Smooth muscle cell (in vitro differentiated cells): Measurements from ENCODE around the gene TMTC4. TPM values are rescaled to one million over a fixed set of nuclear protein-coding genes. Genes with fewer than 3 reads are reported as not detected.
A peak's percentile ranks its signal among the peaks of the same experiment; 100 is the strongest.

Experiments
- DNase-seq: peaks from one replicate; lab custom pipeline; 2025; ENCODE audit not compliant: unreplicated experiment; lab: John Stamatoyannopoulos, UW
- H2AFZ ChIP-seq: fragments of 200-600 bp; sonication (generic); 2 replicates; pipeline ENCODE4 v1.6.0; 2016; ENCODE audit warnings: antibody characterized with exemption, low read depth, mild to moderate bottlenecking
- H3F3A ChIP-seq: fragments of 200-600 bp; sonication (generic); 2 replicates; pipeline ENCODE4 v1.6.0; 2017; ENCODE audit warnings: antibody characterized with exemption, low read depth
- H3K27ac ChIP-seq: fragments of 200-600 bp; sonication (generic); 2 replicates; pipeline ENCODE4 v1.5.1; 2016; ENCODE audit warnings: low read depth, mild to moderate bottlenecking
- H3K27me3 ChIP-seq: fragments of 200-600 bp; sonication (generic); 2 replicates; pipeline ENCODE4 v1.6.1; 2016; ENCODE audit warnings: low read depth, mild to moderate bottlenecking
- H3K36me3 ChIP-seq: fragments of 200-600 bp; sonication (generic); 2 replicates; pipeline ENCODE4 v1.5.1; 2016; ENCODE audit warnings: low read depth
- H3K4me1 ChIP-seq: fragments of 200-600 bp; sonication (generic); 2 replicates; pipeline ENCODE4 v1.5.1; 2016; ENCODE audit warnings: low read depth
- H3K4me2 ChIP-seq: fragments of 200-600 bp; sonication (generic); 2 replicates; pipeline ENCODE4 v1.6.0; 2016; ENCODE audit warnings: mild to moderate bottlenecking
- H3K4me3 ChIP-seq: fragments of 200-600 bp; sonication (generic); 2 replicates; pipeline ENCODE4 v1.5.1; 2016; ENCODE audit warnings: mild to moderate bottlenecking
- H3K79me2 ChIP-seq: fragments of 200-600 bp; sonication (generic); 2 replicates; pipeline ENCODE4 v1.6.0; 2016; ENCODE audit warnings: low read depth, mild to moderate bottlenecking
- H3K9ac ChIP-seq: fragments of 200-600 bp; sonication (generic); 2 replicates; pipeline ENCODE4 v1.6.0; 2016; ENCODE audit warnings: low read depth
- H3K9me3 ChIP-seq: fragments of 200-600 bp; sonication (generic); replicated peaks from 2 replicates; pipeline ENCODE4 v1.5.1; 2016; ENCODE audit warnings: low read depth
- H4K20me1 ChIP-seq: fragments of 200-600 bp; sonication (generic); 2 replicates; pipeline ENCODE4 v1.6.0; 2016; ENCODE audit warnings: low read depth
- WGBS: methylation state at CpG from one replicate; pipeline ENCODE4 v1.1.7; 2016; ENCODE audit warnings: low lambda C conversion rate; 5-methylcytosine and 5-hydroxymethylcytosine counted together
- polyA plus RNA-seq: library from polyadenylated mRNA; unstranded; fragments of >200 nt; fragmentation: Nextera tagmentation; extraction: Ambion mirVana; gene quantifications from 2 replicates; pipeline ENCODE4 v1.2.1, GENCODE V29; 2016
- total RNA-seq: library from RNA; depleted of rRNA; stranded (reverse); fragments of >200 nt; gene quantifications from 2 replicates; pipeline ENCODE4 v1.2.3, GENCODE V29; 2014
- TF ChIP-seq, protein P1 (sequence below): fragments of 200-600 bp; sonication (generic); IDR thresholded peaks from 2 replicates; pipeline ENCODE4 v1.5.1; 2017; ENCODE audit warnings: borderline replicate concordance, mild to moderate bottlenecking, antibody characterized with exemption; ENCODE audit not compliant: insufficient read depth, poor library complexity, severe bottlenecking

Gene TMTC4, protein sequence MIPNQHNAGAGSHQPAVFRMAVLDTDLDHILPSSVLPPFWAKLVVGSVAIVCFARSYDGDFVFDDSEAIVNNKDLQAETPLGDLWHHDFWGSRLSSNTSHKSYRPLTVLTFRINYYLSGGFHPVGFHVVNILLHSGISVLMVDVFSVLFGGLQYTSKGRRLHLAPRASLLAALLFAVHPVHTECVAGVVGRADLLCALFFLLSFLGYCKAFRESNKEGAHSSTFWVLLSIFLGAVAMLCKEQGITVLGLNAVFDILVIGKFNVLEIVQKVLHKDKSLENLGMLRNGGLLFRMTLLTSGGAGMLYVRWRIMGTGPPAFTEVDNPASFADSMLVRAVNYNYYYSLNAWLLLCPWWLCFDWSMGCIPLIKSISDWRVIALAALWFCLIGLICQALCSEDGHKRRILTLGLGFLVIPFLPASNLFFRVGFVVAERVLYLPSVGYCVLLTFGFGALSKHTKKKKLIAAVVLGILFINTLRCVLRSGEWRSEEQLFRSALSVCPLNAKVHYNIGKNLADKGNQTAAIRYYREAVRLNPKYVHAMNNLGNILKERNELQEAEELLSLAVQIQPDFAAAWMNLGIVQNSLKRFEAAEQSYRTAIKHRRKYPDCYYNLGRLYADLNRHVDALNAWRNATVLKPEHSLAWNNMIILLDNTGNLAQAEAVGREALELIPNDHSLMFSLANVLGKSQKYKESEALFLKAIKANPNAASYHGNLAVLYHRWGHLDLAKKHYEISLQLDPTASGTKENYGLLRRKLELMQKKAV
- total RNA-seq = 7.4 and 8.7 TPM in 2 replicates
- polyA plus RNA-seq = 6.6 and 6.7 TPM in 2 replicates

DNA sequence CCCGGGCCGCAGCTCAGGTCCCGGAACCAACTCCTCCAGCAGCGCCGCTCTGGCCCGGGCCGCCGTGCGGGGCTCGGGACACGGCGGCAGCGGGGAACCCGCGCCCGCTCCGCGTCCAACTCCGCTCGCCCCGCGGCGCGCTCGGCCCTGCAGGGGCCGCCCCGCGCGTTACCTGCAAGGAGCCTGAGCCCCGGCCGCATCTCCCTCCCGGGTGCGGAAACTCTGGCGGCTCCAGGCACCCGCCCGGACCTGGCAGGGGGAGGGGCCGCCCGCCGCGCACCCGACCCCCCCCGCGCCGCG is at the start of gene TMTC4:
Gene TMTC4 (minus strand): TSS at position 224 of the 300 bp plus-strand sequence. CDS start 4,433 bp downstream, outside the sequence.
- H3K79me2 ChIP-seq = peaks cover 25% of the 10 kb centered on the region
- H3K9me3 ChIP-seq = no peaks in the 10 kb centered on the region
- peaks cover 33% of the 10 kb centered on the region for H4K20me1 ChIP-seq
- TF ChIP-seq, protein P1, sequence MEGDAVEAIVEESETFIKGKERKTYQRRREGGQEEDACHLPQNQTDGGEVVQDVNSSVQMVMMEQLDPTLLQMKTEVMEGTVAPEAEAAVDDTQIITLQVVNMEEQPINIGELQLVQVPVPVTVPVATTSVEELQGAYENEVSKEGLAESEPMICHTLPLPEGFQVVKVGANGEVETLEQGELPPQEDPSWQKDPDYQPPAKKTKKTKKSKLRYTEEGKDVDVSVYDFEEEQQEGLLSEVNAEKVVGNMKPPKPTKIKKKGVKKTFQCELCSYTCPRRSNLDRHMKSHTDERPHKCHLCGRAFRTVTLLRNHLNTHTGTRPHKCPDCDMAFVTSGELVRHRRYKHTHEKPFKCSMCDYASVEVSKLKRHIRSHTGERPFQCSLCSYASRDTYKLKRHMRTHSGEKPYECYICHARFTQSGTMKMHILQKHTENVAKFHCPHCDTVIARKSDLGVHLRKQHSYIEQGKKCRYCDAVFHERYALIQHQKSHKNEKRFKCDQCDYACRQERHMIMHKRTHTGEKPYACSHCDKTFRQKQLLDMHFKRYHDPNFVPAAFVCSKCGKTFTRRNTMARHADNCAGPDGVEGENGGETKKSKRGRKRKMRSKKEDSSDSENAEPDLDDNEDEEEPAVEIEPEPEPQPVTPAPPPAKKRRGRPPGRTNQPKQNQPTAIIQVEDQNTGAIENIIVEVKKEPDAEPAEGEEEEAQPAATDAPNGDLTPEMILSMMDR = no peak
- DNase-seq = no peak
- H3K27ac ChIP-seq = peak within 1 kb of the TSS; percentile 52
- peak within 1 kb of the TSS; percentile 93 for H2AFZ ChIP-seq
- 3% methylated on average over 12 of the region's 45 CpGs for WGBS
- no peaks in the 10 kb centered on the region for H3K36me3 ChIP-seq
- H3F3A ChIP-seq = no peaks in the 10 kb centered on the region
- peaks cover 11% of the 10 kb centered on the region for H3K4me1 ChIP-seq
- no peaks in the 10 kb centered on the region for H3K27me3 ChIP-seq
- peak within 1 kb of the TSS; percentile 79 for H3K4me3 ChIP-seq
- no peak within 1 kb of the TSS for H3K9ac ChIP-seq
- H3K4me2 ChIP-seq = peak within 1 kb of the TSS; percentile 90

DNA sequence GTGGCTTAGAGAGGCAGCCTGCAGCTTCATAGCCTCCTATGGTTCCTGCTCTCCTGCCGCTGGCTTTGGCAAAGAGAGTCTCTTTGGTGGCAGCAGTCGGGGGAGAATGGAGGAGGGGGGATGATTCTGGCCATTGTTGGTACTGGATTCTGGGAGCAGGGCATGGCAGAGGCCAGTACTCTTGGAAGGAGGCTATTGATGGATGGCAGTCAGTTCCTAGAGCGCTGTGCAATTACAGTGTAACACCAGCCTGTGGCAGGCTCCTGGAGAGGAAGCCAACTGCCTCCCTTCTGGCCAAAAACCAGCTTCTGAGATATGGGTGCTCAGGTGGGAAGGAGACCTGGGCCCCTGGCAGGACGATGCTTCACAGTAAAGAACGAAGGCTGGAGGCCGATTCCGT is 47.9 kb upstream of the TMTC4 start:
- 87% methylated on average over 7 of the region's 7 CpGs for WGBS
- Histone ChIP-seq H3K9ac (no peak overlapping the region), H3F3A (no peaks in the 10 kb centered on the region), H3K27ac (no peak overlapping the region), H3K9me3 (no peaks in the 10 kb centered on the region), H3K4me1 (no peaks in the 10 kb centered on the region), H3K27me3 (no peaks in the 10 kb centered on the region), H4K20me1 (no peaks in the 10 kb centered on the region), H3K79me2 (no peaks in the 10 kb centered on the region), H3K4me2 (no peak overlapping the region), H3K36me3 (no peaks in the 10 kb centered on the region), H2AFZ (no peak overlapping the region), H3K4me3 (no peak overlapping the region)
- TF ChIP-seq, protein P1 = no peak
- DNase-seq = no peak

DNA sequence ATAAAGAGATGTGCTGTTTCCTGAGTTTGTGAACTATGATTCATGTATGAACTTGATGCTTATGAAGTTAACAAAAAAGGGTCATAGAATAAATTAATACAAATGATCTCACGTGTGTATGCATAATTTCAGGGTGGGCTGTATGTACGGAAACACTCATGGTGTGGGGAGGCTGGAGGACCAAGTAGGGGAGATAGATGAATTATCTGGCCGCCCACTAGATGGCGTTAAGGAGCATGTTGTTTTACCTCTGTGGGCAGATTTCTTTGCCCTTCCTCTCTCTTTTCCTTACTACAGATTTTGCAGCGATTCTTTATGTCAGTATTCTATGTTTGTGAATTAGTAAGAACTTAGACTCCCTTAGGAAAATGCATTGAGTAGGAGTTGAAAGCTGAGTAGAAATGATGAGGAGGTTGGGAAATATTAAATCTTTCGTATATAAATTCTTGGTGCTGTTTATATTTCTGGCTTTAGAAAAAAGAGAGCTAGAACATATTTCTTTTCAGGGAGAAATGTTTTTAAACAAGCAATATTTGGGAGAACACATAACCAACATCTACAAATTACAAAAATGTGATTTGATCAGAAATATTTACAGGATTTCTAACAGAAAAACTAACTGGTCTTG is 47.4 kb upstream of the TMTC4 start:
- no peaks in the 10 kb centered on the region for H3K9me3 ChIP-seq
- no peaks in the 10 kb centered on the region for H3K36me3 ChIP-seq
- H3K79me2 ChIP-seq = no peaks in the 10 kb centered on the region
- no peaks in the 10 kb centered on the region for H3K4me1 ChIP-seq
- no peaks in the 10 kb centered on the region for H4K20me1 ChIP-seq
- peak; percentile 1 for DNase-seq
- H3K27me3 ChIP-seq = peaks cover 4% of the 10 kb centered on the region
- no peak overlapping the region for H3K27ac ChIP-seq
- H3F3A ChIP-seq = no peaks in the 10 kb centered on the region
- H2AFZ ChIP-seq = no peak overlapping the region
- TF ChIP-seq, protein P1 = peak; percentile 83
- 29% methylated on average over 6 of the region's 6 CpGs for WGBS
- no peak overlapping the region for H3K4me3 ChIP-seq
- H3K9ac ChIP-seq = no peak overlapping the region
- H3K4me2 ChIP-seq = no peak overlapping the region
